Lung (tissue), 12 donors: Measurements from ENCODE around the gene SCEL. TPM values are rescaled to one million over a fixed set of nuclear protein-coding genes. Genes with fewer than 3 reads are reported as not detected.
"Not testable (repeated sequence)": the region's sequence is repeated elsewhere in the genome, so short reads cannot be mapped to it uniquely, and the experiment has no call there.

ENCODE experiments used
- ATAC-seq: fragments of 200-7000 bp; cut with Tn5 transposase; one replicate; pipeline ENCODE4 v1.9.1; 2020; ENCODE audit warnings: moderate number of reproducible peaks; ENCODE audit not compliant: insufficient read depth, low FRiP score
- DNase-seq, 3 donors: peaks; one replicate each; pipeline ENCODE4 v3.0.0-alpha.2; 2013 to 2017
- H3K27ac ChIP-seq, 2 donors: one replicate each; pipeline ENCODE4 v1.5.1; 2013; ENCODE audit warnings: mild to moderate bottlenecking in 2 of 2, moderate library complexity in 2 of 2, control low read depth in 1 of 2, inconsistent platforms in 1 of 2, low read depth in 1 of 2, low read length in 1 of 2
- H3K27me3 ChIP-seq, 3 donors: one replicate each; pipeline ENCODE4 v1.5.1; 2013; ENCODE audit warnings: low read length in 2 of 3; ENCODE audit not compliant: control insufficient read depth in 3 of 3, insufficient read depth in 3 of 3
- H3K36me3 ChIP-seq, 4 donors: one replicate each; pipeline ENCODE4 v1.5.1; 2013; ENCODE audit warnings: low read length in 4 of 4, mild to moderate bottlenecking in 1 of 4, moderate library complexity in 1 of 4; ENCODE audit not compliant: control insufficient read depth in 4 of 4, insufficient read depth in 4 of 4
- H3K4me1 ChIP-seq, 5 donors: one replicate each; pipeline ENCODE4 v1.5.1; 2013; ENCODE audit warnings: low read length in 5 of 5, mild to moderate bottlenecking in 2 of 5, moderate library complexity in 1 of 5; ENCODE audit not compliant: control insufficient read depth in 5 of 5, insufficient read depth in 5 of 5
- H3K4me3 ChIP-seq: one replicate; pipeline ENCODE4 v1.5.1; 2013; ENCODE audit warnings: mild to moderate bottlenecking, control low read depth, moderate library complexity
- H3K9ac ChIP-seq, 2 donors: one replicate each; pipeline ENCODE4 v1.5.1; 2013; ENCODE audit warnings: low read length in 2 of 2, control low read depth in 1 of 2; ENCODE audit not compliant: insufficient read depth in 1 of 2
- H3K9me3 ChIP-seq, 4 donors: one replicate each; pipeline ENCODE4 v1.5.1; 2013; ENCODE audit warnings: low read length in 3 of 4, mild to moderate bottlenecking in 1 of 4, moderate library complexity in 1 of 4; ENCODE audit not compliant: control insufficient read depth in 4 of 4, insufficient read depth in 3 of 4
- CTCF ChIP-seq: IDR thresholded peaks from 2 replicates; pipeline ENCODE4 v1.5.1; 2012; ENCODE audit warnings: mild to moderate bottlenecking; ENCODE audit errors: control extremely low read depth, extremely low read depth
- WGBS, 2 donors: extraction: QIAGEN DNeasy Blood & Tissue Kit; methylation state at CpG; one replicate each; pipeline ENCODE4 v1.1.7; 2013; 5-methylcytosine and 5-hydroxymethylcytosine counted together
- polyA plus RNA-seq, 2 donors: library from polyadenylated mRNA; stranded (reverse); fragments of 200-250 nt; gene quantifications; one replicate each; pipeline ENCODE4 v1.2.1, GENCODE V29; 2013
- total RNA-seq, 2 donors: library from RNA; depleted of rRNA in 1 of 2; stranded (reverse); fragments of >200 nt in 1 of 2; gene quantifications; one replicate each; pipeline ENCODE4 v1.2.1, GENCODE V29; 2014 to 2021
- donor health status: control.
- donor health status: control.
- donor health status: Bipolar disorder and iron deficiency.
- donor health status: healthy.
- donor health status: DM: yes; HTN: yes; CAD: no.

SCEL gene
- total and polyA plus RNA-seq, 4 donors, result 6.0 to 62.1 (median 24.7) TPM

DNA sequence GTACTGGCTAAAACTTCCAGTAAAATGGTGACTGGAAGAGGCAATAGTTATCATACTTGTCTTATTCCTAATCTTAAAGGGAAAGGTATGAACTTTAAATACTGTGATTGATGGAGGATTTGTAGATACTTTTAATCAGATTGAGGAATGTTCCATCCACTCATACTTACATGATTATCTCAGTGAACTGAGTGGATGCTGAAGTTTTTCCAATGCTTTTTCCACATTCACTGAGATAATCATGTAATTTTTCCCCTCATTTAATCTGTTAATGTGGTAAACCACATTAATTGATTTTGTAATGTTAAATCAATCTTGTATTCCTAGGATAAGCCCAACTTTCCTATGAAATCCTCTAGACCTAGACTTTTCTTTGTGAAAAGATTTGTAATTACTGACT, 17.2 kb upstream of the SCEL start:
- Histone ChIP-seq H3K27me3 (no peaks in the 10 kb centered on the region), H3K4me1 (peaks cover 0 to 7% (median 0%) of the 10 kb centered on the region in 5 donors), H3K4me3 (no peak overlapping the region), H3K9ac (no peak overlapping the region), H3K36me3 (no peaks in the 10 kb centered on the region), H3K27ac (no peak overlapping the region), H3K9me3 (no peaks in the 10 kb centered on the region)
- DNase-seq, result no peak
- TF ChIP-seq CTCF, result no peak
- ATAC-seq, result no peak

DNA sequence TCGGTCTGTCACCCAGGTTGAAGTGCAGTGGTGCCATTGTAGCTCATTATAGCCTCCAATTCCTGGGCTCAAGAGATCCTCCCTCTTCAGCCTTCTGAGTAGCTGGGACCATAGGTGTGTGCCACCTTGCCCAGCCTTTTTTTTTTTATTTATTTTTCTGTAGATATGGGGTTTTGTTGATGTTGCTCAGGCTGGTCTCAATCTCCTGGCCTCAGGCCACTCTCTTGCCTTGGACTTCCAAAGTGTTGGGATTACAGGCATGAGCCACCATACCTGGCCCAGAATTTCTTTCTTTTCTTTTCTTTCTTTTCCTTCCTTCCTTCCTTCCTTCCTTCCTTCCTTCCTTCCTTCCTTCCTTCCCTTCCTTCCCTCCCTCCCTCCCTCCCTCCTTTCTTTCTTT, 16.1 kb upstream of the SCEL start:
- H3K9me3 ChIP-seq, result not testable (repeated sequence)
- WGBS, 2 donors, result 95 to 100% methylated on average over 1 of the region's 1 CpG

DNA sequence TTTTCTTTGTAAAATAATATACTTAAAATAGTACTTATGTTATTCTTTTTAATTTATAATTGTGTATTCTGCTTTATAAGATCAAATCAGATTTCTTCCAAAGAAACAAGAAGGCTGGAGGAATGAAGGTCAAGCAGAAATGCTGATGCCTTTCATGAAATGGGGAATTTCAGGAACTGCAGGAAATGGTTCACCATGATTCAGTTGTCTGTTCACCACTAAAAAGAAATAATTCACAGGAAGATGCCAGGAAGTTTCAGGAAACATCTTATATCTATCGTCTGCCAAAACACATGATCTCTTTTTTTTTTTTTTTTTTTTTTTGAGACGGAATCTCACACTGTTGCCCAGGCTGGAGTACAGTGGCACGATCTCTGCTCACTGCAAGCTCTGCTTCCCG, 15.7 kb upstream of the SCEL start:
- Histone ChIP-seq H3K36me3 (no peaks in the 10 kb centered on the region), H3K9me3 (no peaks in the 10 kb centered on the region), H3K27me3 (no peaks in the 10 kb centered on the region), H3K9ac (no peak overlapping the region), H3K4me1 (peaks cover 0 to 7% (median 0%) of the 10 kb centered on the region in 5 donors), H3K27ac (no peak overlapping the region), H3K4me3 (no peak overlapping the region)
- ATAC-seq, result no peak
- 69 to 76% methylated on average over 4 of the region's 4 CpGs for WGBS, 2 donors
- DNase-seq, result no peak
- TF ChIP-seq CTCF, result no peak

More for the DNA sequence above, 16.1 kb upstream of the SCEL start:
- H3K9ac ChIP-seq, H3K36me3 ChIP-seq, H3K27ac ChIP-seq, H3K4me3 ChIP-seq, ATAC-seq, H3K27me3 ChIP-seq, H3K4me1 ChIP-seq, DNase-seq: not testable (repeated sequence)

DNA sequence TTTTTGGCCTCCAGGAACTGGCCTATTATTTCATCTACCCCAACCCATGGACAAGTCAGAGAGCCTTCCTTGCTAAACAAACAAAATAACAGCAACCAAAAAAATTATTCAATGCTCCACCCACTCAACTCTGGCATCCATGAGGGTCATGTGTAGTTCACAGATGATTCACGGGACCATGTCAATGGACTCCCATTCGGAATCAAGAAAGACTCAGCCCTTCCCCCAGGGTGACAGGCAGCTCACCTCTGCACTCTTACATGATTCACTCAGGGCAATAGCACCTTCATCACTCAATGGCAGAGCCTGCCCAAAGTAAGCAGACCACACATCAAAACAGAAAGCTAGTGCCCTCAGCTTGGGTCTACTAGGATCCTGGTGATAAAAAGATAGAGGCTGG, 14.3 kb upstream of the SCEL start:
- H3K36me3 ChIP-seq, result no peaks in the 10 kb centered on the region
- no peaks in the 10 kb centered on the region for H3K27me3 ChIP-seq
- H3K4me1 ChIP-seq, result peaks cover 0 to 7% (median 0%) of the 10 kb centered on the region in 5 donors
- H3K9me3 ChIP-seq, result no peaks in the 10 kb centered on the region
- DNase-seq (no peak), ATAC-seq (no peak)
- no peak overlapping the region for H3K4me3 ChIP-seq
- 79 to 92% methylated on average over 2 of the region's 2 CpGs for WGBS, 2 donors
- H3K27ac ChIP-seq, result peak overlapping the region in 1 of 2 donors; percentile 81
- no peak overlapping the region for H3K9ac ChIP-seq
- no peak for TF ChIP-seq CTCF
